HG03095 (cell line): Measurements from ENCODE around the gene FOXP1.

Experiments used
- ATAC-seq: cut with Tn5 transposase; IDR thresholded peaks from one replicate; pipeline ENCODE4 v1.9.1; 2021; ENCODE audit warnings: moderate library complexity; ENCODE audit not compliant: unreplicated experiment

FOXP1 gene

GRCh38 chr3:71587958-71588357 is 4.4 kb upstream of the FOXP1 start:
- ATAC-seq: no peak

GRCh38 chr3:71586810-71587242 is 3.3 kb upstream of the FOXP1 start:
- no peak for ATAC-seq

GRCh38 chr3:71585887-71586809 is 2.6 kb upstream of the FOXP1 start:
- ATAC-seq: no peak

GRCh38 chr3:71585131-71585530 is 1.6 kb upstream of the FOXP1 start:
- ATAC-seq: no peak

- no peak for ATAC-seq
Measured at GRCh38 chr3:71584394-71585011, 975 bp upstream of the FOXP1 start.

GRCh38 chr3:71582612-71583565 is 639 bp downstream of the FOXP1 start:
- no peak for ATAC-seq

GRCh38 chr3:71582036-71582611 is 1.4 kb downstream of the FOXP1 start:
- no peak for ATAC-seq

GRCh38 chr3:71581457-71582035 is 2.0 kb downstream of the FOXP1 start:
- no peak for ATAC-seq

- no peak for ATAC-seq
Measured at GRCh38 chr3:71580636-71581456, 2.7 kb downstream of the FOXP1 start.

- ATAC-seq: no peak
Measured at GRCh38 chr3:71579935-71580406, 3.6 kb downstream of the FOXP1 start.

- ATAC-seq: no peak
Measured at GRCh38 chr3:71579326-71579934, 4.1 kb downstream of the FOXP1 start.

- ATAC-seq: no peak
Measured at GRCh38 chr3:71578054-71578751, 5.3 kb downstream of the FOXP1 start.

- ATAC-seq: no peak
Measured at GRCh38 chr3:71577011-71577410, 6.5 kb downstream of the FOXP1 start.

GRCh38 chr3:71575433-71575832 is 8.1 kb downstream of the FOXP1 start:
- no peak for ATAC-seq

GRCh38 chr3:71573181-71573580 is 10.3 kb downstream of the FOXP1 start:
- ATAC-seq: no peak

- no peak for ATAC-seq
Measured at GRCh38 chr3:71570546-71570945, 13.0 kb downstream of the FOXP1 start.

GRCh38 chr3:71568207-71568606 is 15.3 kb downstream of the FOXP1 start:
- ATAC-seq: no peak

- no peak for ATAC-seq
Measured at GRCh38 chr3:71566776-71567175, 16.8 kb downstream of the FOXP1 start.
